Measurements from ENCODE around the gene PIP4K2B.
A peak's percentile ranks its signal among the peaks of the same experiment; 100 is the strongest.

DNA sequence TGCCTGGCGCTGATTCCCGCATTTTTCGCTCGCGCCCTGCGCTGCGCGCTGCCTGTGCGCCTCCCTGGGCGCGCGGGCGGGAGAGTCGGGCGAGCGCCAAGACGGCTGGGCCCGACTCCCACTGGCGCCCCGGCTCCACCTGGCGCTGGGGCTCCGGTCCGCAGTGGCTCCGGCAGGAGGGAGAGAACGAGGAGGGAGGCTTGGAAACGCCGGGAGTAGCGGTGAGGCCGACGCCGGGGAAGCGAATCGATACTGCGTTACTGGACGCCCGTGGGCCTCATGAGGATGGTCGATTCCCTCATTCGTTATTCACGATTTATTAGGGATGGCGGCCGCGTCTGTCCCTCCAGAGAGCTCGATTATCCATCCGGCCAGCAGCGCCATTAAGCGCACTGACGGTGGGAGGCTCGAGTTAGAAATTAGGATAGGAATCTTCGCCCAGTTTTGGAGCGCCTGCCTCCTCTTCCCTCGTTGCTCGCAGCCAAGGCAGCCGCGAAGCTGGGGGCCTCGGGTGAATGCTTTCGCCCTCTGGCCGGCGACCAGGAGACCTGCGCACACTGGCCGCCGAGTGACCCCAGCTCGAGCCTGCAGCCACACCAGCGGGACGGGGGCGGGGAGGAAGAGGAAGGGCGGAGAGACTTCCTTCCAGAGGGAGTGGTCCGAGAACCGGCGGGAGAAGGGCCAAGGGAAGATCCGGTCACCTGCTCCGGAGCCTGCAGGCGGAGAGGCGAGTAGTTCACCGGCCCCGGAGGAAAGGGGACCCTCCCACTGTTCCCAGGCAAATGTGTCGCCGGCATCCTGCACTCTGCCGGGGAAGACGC lies 49.9 kb downstream of the PIP4K2B start:
- TF ChIP-seq POLR2AphosphoS5 (IDR thresholded peaks at IDR 0.05; ENCODE audit: low read depth, low read length): peak; percentile 87
- TF ChIP-seq, protein P1, sequence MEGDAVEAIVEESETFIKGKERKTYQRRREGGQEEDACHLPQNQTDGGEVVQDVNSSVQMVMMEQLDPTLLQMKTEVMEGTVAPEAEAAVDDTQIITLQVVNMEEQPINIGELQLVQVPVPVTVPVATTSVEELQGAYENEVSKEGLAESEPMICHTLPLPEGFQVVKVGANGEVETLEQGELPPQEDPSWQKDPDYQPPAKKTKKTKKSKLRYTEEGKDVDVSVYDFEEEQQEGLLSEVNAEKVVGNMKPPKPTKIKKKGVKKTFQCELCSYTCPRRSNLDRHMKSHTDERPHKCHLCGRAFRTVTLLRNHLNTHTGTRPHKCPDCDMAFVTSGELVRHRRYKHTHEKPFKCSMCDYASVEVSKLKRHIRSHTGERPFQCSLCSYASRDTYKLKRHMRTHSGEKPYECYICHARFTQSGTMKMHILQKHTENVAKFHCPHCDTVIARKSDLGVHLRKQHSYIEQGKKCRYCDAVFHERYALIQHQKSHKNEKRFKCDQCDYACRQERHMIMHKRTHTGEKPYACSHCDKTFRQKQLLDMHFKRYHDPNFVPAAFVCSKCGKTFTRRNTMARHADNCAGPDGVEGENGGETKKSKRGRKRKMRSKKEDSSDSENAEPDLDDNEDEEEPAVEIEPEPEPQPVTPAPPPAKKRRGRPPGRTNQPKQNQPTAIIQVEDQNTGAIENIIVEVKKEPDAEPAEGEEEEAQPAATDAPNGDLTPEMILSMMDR (IDR thresholded peaks at IDR 0.05): no peak
- no peak for TF ChIP-seq SIN3A (IDR thresholded peaks at IDR 0.05; ENCODE audit: borderline replicate concordance, insufficient read depth, low read depth, low read length)

Measured in Panc1 (cell line).